GM12878 (cell line): ENCODE results near the gene HIRIP3. TPM values are rescaled to one million over a fixed set of nuclear protein-coding genes. Genes with fewer than 3 reads are reported as not detected.
A peak's percentile ranks its signal among the peaks of the same experiment; 100 is the strongest.

Experiments
- ATAC-seq: fragments of 200-7000 bp; cut with Tn5 transposase; 3 replicates; pipeline ENCODE4 v1.9.1; 2020; ENCODE audit warnings: mild to moderate bottlenecking, moderate library complexity
- BruUV-seq: library from RNA; stranded (reverse); fragments of 400-500 nt; replicated peaks from 2 replicates; lab custom pipeline; 2021; lab: Mats Ljungman, UMichigan
- CTCF ChIA-PET: fragments of 300-600 bp; sonication (Branson Sonifier 250); formaldehyde crosslinking; extraction: SDS; loops from one replicate; lab custom pipeline; 2021; ENCODE audit warnings: inconsistent platforms; lab: Yijun Ruan, JAX
- POLR2A ChIA-PET: fragments of 350-600 bp; formaldehyde crosslinking; extraction: SDS; loops from one replicate; lab custom pipeline; 2021; ENCODE audit warnings: inconsistent platforms; lab: Charles Lee
- RAD21 ChIA-PET: fragments of 300-600 bp; sonication (Branson Sonifier 250); formaldehyde crosslinking; loops from one replicate; lab custom pipeline; 2023; ENCODE audit warnings: antibody characterized with exemption; ENCODE audit not compliant: unreplicated experiment; lab: Charles Lee
- SMC1A ChIA-PET: fragments of 300-600 bp; sonication (Branson Sonifier 250); formaldehyde crosslinking; loops from one replicate; lab custom pipeline; 2023; ENCODE audit not compliant: unreplicated experiment, uncharacterized antibody; lab: Charles Lee
- DNase-seq: peaks from one replicate; pipeline ENCODE4 v3.0.0-alpha.2; 2011; ENCODE audit warnings: low read depth, low spot score
- FAIRE-seq: peaks from 3 replicates; lab custom pipeline; 2011; peaks lifted over from hg19 to GRCh38; lab: Jason Lieb, UNC
- H2AFZ ChIP-seq: 2 replicates; pipeline ENCODE4 v1.6.0; 2011; ENCODE audit warnings: low read depth, low read length, control low read depth; ENCODE audit not compliant: control insufficient read depth
- H3K27ac ChIP-seq: 2 replicates; pipeline ENCODE4 v1.5.1; 2011; ENCODE audit warnings: control low read depth; ENCODE audit not compliant: control insufficient read depth, insufficient read depth
- H3K27me3 ChIP-seq, 2 experiments: replicated peaks in 1 of 2; 2 replicates each; pipeline versions ENCODE4 v1.6.0 to v1.6.1; 2011; ENCODE audit warnings: low read length in 1 of 2; ENCODE audit not compliant: control insufficient read depth in 2 of 2, insufficient read depth in 2 of 2
- H3K36me3 ChIP-seq, 2 experiments: 2 replicates each; pipeline ENCODE4 v1.5.1; 2011; ENCODE audit warnings: low read length in 1 of 2; ENCODE audit not compliant: control insufficient read depth in 2 of 2, insufficient read depth in 2 of 2
- H3K4me1 ChIP-seq: 2 replicates; pipeline ENCODE4 v1.6.1; 2011; ENCODE audit warnings: mild to moderate bottlenecking, low read length, moderate library complexity, mixed read lengths; ENCODE audit not compliant: control insufficient read depth, insufficient read depth
- H3K4me2 ChIP-seq: 2 replicates; pipeline ENCODE4 v1.6.0; 2011; ENCODE audit warnings: control low read depth; ENCODE audit not compliant: control insufficient read depth, insufficient read depth
- H3K4me3 ChIP-seq: fragments of 200-600 bp; sonication (generic); 2 replicates; pipeline ENCODE4 v1.5.1; 2016
- H3K79me2 ChIP-seq: 2 replicates; pipeline ENCODE4 v1.6.0; 2011; ENCODE audit warnings: low read length; ENCODE audit not compliant: control insufficient read depth, insufficient read depth
- H3K9ac ChIP-seq: 2 replicates; pipeline ENCODE4 v1.8.0; 2011; ENCODE audit warnings: low read length, control low read depth, mixed read lengths; ENCODE audit not compliant: control insufficient read depth, insufficient read depth
- H3K9me3 ChIP-seq: replicated peaks from 3 replicates; pipeline ENCODE4 v1.5.1; 2011; ENCODE audit warnings: mild to moderate bottlenecking, low read length; ENCODE audit not compliant: control insufficient read depth, insufficient read depth
- H4K20me1 ChIP-seq: 2 replicates; pipeline ENCODE4 v1.6.0; 2011; ENCODE audit not compliant: control insufficient read depth, insufficient read depth
- WGBS: methylation state at CpG from one replicate; pipeline ENCODE4 v1.1.6; 2016; ENCODE audit warnings: low lambda C conversion rate; ENCODE audit not compliant: insufficient replicate concordance, insufficient coverage; ENCODE audit errors: missing lambda C conversion rate; 5-methylcytosine and 5-hydroxymethylcytosine counted together
- in situ Hi-C: fragments of 300-500 bp; cut with MboI; formaldehyde crosslinking; loops from 9 replicates; pipeline ENCODE4 v1.14.3; 2018; ENCODE audit warnings: mixed read lengths
- intact Hi-C: fragments of 100-400 bp; cut with micrococcal nuclease; formaldehyde crosslinking; loops from one replicate; pipeline ENCODE4 v1.14.2; 2022; ENCODE audit not compliant: unreplicated experiment
- polyA plus RNA-seq, 11 experiments: library from polyadenylated mRNA; depleted of rRNA in 4 of 11; unstranded in 6 of 11; stranded (reverse) in 5 of 11; fragments of >200 nt; fragmentation: Nextera tagmentation in 4 of 11; fragmentation: Illumina TruSeq in 1 of 11; extraction: Ambion mirVana in 4 of 11; extraction: Trizol in 1 of 11; gene quantifications; 1 replicate in 1 of 11; 2 replicates in 10 of 11; pipeline versions ENCODE4 v1.2.1 to v1.2.3, GENCODE V29; 2011 to 2016; ENCODE audit warnings: inconsistent platforms in 2 of 11, missing spikeins in 2 of 11, low read depth in 1 of 11
- total RNA-seq, 4 experiments: library from RNA; depleted of rRNA in 3 of 4; stranded (reverse); fragments of >200 nt in 3 of 4; fragmentation: Illumina TruSeq in 1 of 4; extraction: Trizol in 1 of 4; gene quantifications; 2 replicates each; pipeline versions ENCODE4 v1.2.1 to v1.2.3, GENCODE V29; 2013 to 2021
- TF ChIP-seq, protein P1 (sequence below): fragments of 450-650 bp; IDR thresholded peaks from 2 replicates; pipeline ENCODE4 v1.6.1; 2016; ENCODE audit warnings: mild to moderate bottlenecking

HIRIP3 gene
- total and polyA plus RNA-seq, 10 of the 15 experiments (the other 5 are each of a cell fraction or from before 2014, with no cell fraction given): 4.1 to 43.5 (median 23.9) TPM

GRCh38 chr16:30009990-30010843, 14.8 kb upstream of the HIRIP3 start:
- in situ Hi-C loops: loop anchor here (25.0 kb wide), 1 partner anchor 898 kb away; no protein-coding TSS in a partner anchor
- FAIRE-seq (no peak), ATAC-seq (peak; percentile 34), DNase-seq (no peak)
- Histone ChIP-seq H3K27ac (no peak overlapping the region), H3K36me3 (no peaks in the 10 kb centered on the region; a peak in 1 of 4 replicates), H4K20me1 (no peaks in the 10 kb centered on the region), H3K9me3 (no peaks in the 10 kb centered on the region), H3K9ac (no peak overlapping the region), H3K4me1 (no peaks in the 10 kb centered on the region)
- SMC1A ChIA-PET: no interaction called here
- RAD21 ChIA-PET: interaction anchor here (0.6 kb wide), 1 partner anchor 315 kb away, joined by 3 read pairs; no protein-coding TSS in a partner anchor
- POLR2A ChIA-PET: interaction anchor here (0.6 kb wide), 1 partner anchor 18 kb away, joined by 3 read pairs; no protein-coding TSS in a partner anchor
- CTCF ChIA-PET: no interaction called here
- WGBS: 43% methylated on average over 30 of the region's 34 CpGs
- TF ChIP-seq, protein P1, sequence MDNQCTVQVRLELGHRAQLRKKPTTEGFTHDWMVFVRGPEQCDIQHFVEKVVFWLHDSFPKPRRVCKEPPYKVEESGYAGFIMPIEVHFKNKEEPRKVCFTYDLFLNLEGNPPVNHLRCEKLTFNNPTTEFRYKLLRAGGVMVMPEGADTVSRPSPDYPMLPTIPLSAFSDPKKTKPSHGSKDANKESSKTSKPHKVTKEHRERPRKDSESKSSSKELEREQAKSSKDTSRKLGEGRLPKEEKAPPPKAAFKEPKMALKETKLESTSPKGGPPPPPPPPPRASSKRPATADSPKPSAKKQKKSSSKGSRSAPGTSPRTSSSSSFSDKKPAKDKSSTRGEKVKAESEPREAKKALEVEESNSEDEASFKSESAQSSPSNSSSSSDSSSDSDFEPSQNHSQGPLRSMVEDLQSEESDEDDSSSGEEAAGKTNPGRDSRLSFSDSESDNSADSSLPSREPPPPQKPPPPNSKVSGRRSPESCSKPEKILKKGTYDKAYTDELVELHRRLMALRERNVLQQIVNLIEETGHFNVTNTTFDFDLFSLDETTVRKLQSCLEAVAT: no peak
- TF ChIP-seq, all 136 proteins: peak for 0
- 0 out of 2 replicates have a peak overlapping the region, but pooled peaks have one; percentile 32 for H3K4me3 ChIP-seq
- intact Hi-C loops: no loop called here
- H2AFZ ChIP-seq: no peak overlapping the region
- peaks cover 3 to 7% of the 10 kb centered on the region in 2 experiments; a peak in 3 of 4 replicates for H3K27me3 ChIP-seq
- H3K79me2 ChIP-seq: no peaks in the 10 kb centered on the region
- no TSS peak for BruUV-seq
- peak overlapping the region; percentile 42 for H3K4me2 ChIP-seq
